ENCODE results near the gene FUCA1. TPM values are rescaled to one million over a fixed set of nuclear protein-coding genes. Genes with fewer than 3 reads are reported as not detected.

The FUCA1 gene
- 57.5 TPM for total RNA-seq (2013)
- polyA plus RNA-seq = 10 to 100 TPM; 24.2 to 97.7 (median 96.6) TPM
- 20.5 and 35.8 TPM in 2 replicates for polyA minus RNA-seq
- 8.4 to 477 (median 116) reads per million in 11 experiments for total RNA-seq

- peak; percentile 94 for TF ChIP-seq CTCF (IDR thresholded peaks at IDR 0.05)
- no peaks in the 10 kb centered on the region for H3K27me3 ChIP-seq (ENCODE audit: control insufficient read depth in 2 of 2, insufficient read depth in 2 of 2, low read length in 2 of 2)
- intact Hi-C loops (cut with micrococcal nuclease) = loop anchor here (2.0 to 5.0 kb wide), 4 partner anchors 49 to 81 kb away; no protein-coding TSS in a partner anchor
- Mint-ChIP-seq H3K27ac (peak within 1 kb of the TSS; percentile 83 to 91 (median 88)), H3K27me3 (ENCODE audit: low read depth in 3 of 3) (peaks cover 0 to 13% (median 2%) of the 10 kb centered on the region in 3 donors), H3K4me3 (peak within 1 kb of the TSS; percentile 84 to 93), H3K36me3 (peaks cover 17 to 23% of the 10 kb centered on the region in 2 donors), H3K9me3 (peaks cover 0 to 9% (median 2%) of the 10 kb centered on the region in 7 donors), H3K4me1 (peaks cover 56% of the 10 kb centered on the region)
- H3K27ac ChIP-seq (ENCODE audit: low read depth in 1 of 2, low read length in 2 of 2) = peak within 1 kb of the TSS; percentile 69 to 84
- H3K9me3 ChIP-seq (replicated peaks in 1 of 2; ENCODE audit: control insufficient read depth in 1 of 2, insufficient read depth in 1 of 2, low read length in 2 of 2) = no peaks in the 10 kb centered on the region
- H3K79me2 ChIP-seq (ENCODE audit: insufficient read depth, low read length) = peaks cover 7% of the 10 kb centered on the region
- peak; percentile 88 to 91 (median 91) for DNase-seq
- H4K20me1 ChIP-seq (ENCODE audit: insufficient read depth, low read length) = no peaks in the 10 kb centered on the region
- 0% methylated on average over 69 of the region's 71 CpGs for WGBS (ENCODE audit: insufficient coverage)
- H3K4me3 ChIP-seq (replicated peaks in 1 of 3; ENCODE audit: low read depth in 2 of 3, low read length in 3 of 3) = peak within 1 kb of the TSS; percentile 54 to 82 (median 70)
- H2AFZ ChIP-seq (ENCODE audit: insufficient read depth, low read depth, low read length, poor library complexity, severe bottlenecking) = peak within 1 kb of the TSS; percentile 88
- H3K9ac ChIP-seq (ENCODE audit: insufficient read depth, low read length, poor library complexity, severe bottlenecking) = peak within 1 kb of the TSS; percentile 77
- peaks cover 51 to 56% of the 10 kb centered on the region in 2 donors for H3K4me1 ChIP-seq (ENCODE audit: control insufficient read depth in 1 of 2, insufficient read depth in 2 of 2, low read length in 2 of 2)
- peak within 1 kb of the TSS; percentile 73 for H3K4me2 ChIP-seq (replicated peaks; ENCODE audit: extremely low read depth, low read length, poor library complexity, severe bottlenecking)
- H3K36me3 ChIP-seq (replicated peaks in 1 of 2; ENCODE audit: control insufficient read depth in 1 of 2, insufficient read depth in 2 of 2, low read length in 2 of 2) = peaks cover 14 to 26% of the 10 kb centered on the region in 2 donors
Measured at GRCh38 chr1:23867895-23868556, at the start of gene FUCA1. TSS of gene FUCA1 (minus strand) at chr1:23868290. CDS start at chr1:23868286, 4 bp downstream.

DNA sequence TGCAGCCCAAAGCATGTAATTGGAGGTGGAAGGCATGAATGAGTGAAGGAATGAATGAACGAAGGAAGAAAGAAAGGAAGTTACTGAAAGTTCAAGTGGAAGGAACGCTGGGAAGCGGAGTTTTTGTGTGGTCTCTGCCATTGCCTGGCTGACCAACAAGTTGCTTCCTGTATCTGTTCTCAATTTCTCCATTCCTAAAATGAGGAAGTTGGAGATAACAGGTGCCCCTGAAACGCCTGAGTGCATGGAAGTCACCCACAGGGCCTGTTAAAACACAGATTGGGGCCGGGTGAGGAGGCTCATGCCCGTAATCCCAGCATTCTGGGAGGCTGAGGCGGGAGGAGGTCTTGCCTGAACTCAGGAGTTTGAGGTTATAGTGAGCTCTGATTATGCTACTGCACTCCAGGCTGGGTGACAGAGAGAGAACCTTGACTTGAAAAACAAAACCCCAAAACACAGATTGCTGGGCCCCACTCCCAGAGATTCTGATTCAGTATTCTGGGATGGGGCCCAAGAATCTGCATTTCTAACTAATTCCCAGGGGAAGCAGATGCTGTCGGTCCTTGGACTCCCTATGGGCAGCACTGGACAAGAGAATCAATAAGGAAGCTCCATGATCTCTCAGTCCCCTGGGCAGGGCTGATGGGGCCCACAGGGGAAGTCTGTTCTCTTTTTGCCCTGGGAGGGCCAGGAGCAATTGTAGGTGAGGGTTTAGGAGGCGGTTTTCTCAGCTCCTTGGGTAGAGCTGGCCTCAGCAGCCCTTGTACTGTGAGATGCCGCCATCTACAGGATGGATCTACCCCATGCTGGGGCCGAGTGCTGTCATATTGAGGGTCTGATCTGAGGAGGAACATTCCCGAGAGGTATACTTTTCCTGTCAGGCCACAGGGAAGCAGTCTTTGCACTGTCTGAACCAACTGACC is 48.4 kb upstream of the FUCA1 start:
- Mint-ChIP-seq H3K27ac (peak overlapping the region; percentile 77 to 92 (median 88)), H3K27me3 (ENCODE audit: low read depth in 3 of 3) (no peaks in the 10 kb centered on the region), H3K4me3 (peak overlapping the region; percentile 43 to 84), H3K36me3 (peaks cover 0 to 2% of the 10 kb centered on the region in 2 donors), H3K4me1 (peaks cover 56% of the 10 kb centered on the region), H3K9me3 (peaks cover 0 to 1% (median 0%) of the 10 kb centered on the region in 7 donors)
- intact Hi-C loops (cut with micrococcal nuclease) = loop anchor here (2.0 to 10.0 kb wide), 6 partner anchors 41 to 144 kb away; partner anchors contain the start of genes FUCA1 (in 2 of the 2), GALE (in 1 of the 2) and PNRC2 (in 1 of the 2)
- Histone ChIP-seq H3K4me3 (replicated peaks in 1 of 3; ENCODE audit: low read depth in 2 of 3, low read length in 3 of 3) (peak overlapping the region in 1 of 3 experiments; percentile 58), H3K27me3 (ENCODE audit: control insufficient read depth in 2 of 2, insufficient read depth in 2 of 2, low read length in 2 of 2) (no peaks in the 10 kb centered on the region), H3K9me3 (replicated peaks in 1 of 2; ENCODE audit: control insufficient read depth in 1 of 2, insufficient read depth in 1 of 2, low read length in 2 of 2) (no peaks in the 10 kb centered on the region), H3K79me2 (ENCODE audit: insufficient read depth, low read length) (no peaks in the 10 kb centered on the region), H4K20me1 (ENCODE audit: insufficient read depth, low read length) (no peaks in the 10 kb centered on the region), H3K36me3 (replicated peaks in 1 of 2; ENCODE audit: control insufficient read depth in 1 of 2, insufficient read depth in 2 of 2, low read length in 2 of 2) (no peaks in the 10 kb centered on the region), H3K4me2 (replicated peaks; ENCODE audit: extremely low read depth, low read length, poor library complexity, severe bottlenecking) (peak overlapping the region; percentile 70), H2AFZ (ENCODE audit: insufficient read depth, low read depth, low read length, poor library complexity, severe bottlenecking) (peak overlapping the region; percentile 60), H3K9ac (ENCODE audit: insufficient read depth, low read length, poor library complexity, severe bottlenecking) (peak overlapping the region; percentile 50), H3K4me1 (ENCODE audit: control insufficient read depth in 1 of 2, insufficient read depth in 2 of 2, low read length in 2 of 2) (peaks cover 50 to 55% of the 10 kb centered on the region in 2 donors), H3K27ac (ENCODE audit: low read depth in 1 of 2, low read length in 2 of 2) (peak overlapping the region; percentile 62 to 73)
- DNase-seq = peak; percentile 72 to 87 (median 84)
- TF ChIP-seq CTCF (IDR thresholded peaks at IDR 0.05) = peak; percentile 83
- 4% methylated on average over 4 of the region's 12 CpGs for WGBS (ENCODE audit: insufficient coverage)

Data from CD14-positive monocyte (primary cell).